ENCODE measurements around the gene CREG2.

DNA sequence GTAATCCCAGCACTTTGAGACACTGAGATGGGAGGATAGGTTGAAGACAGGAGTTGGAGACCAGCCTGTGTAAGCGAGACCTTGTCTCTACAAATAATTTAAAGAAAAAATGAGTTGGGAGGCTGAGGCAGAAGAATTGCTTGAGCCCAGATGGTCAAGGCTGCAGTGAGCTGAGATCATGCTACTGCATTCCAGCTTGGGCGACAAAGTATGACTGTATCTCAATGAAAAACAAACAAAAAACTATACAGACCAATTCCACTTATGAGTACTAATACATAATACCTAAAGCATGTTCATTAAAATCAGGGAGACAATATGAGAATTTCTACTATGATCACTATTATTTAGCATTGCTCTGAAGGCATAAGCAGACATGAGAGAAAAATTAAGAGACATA lies 91.4 kb downstream of the CREG2 start:
- TF ChIP-seq POLR2AphosphoS5 (IDR thresholded peaks at IDR 0.05; ENCODE audit: borderline replicate concordance, low read depth, low read length) (no peak), EZH2 (IDR thresholded peaks at IDR 0.05) (no peak)
